Neural cell (in vitro differentiated cells): Measurements from ENCODE around the gene PTPRO. TPM values are rescaled to one million over a fixed set of nuclear protein-coding genes. Genes with fewer than 3 reads are reported as not detected.

Source experiments
- H2AFZ ChIP-seq: fragments of 200-600, 300-800 bp; sonication (generic), shearing (Covaris generic); 2 replicates; pipeline ENCODE4 v1.6.0; 2014; ENCODE audit warnings: low read depth, mild to moderate bottlenecking, antibody characterized with exemption, low read length, moderate library complexity
- H3F3A ChIP-seq: fragments of 200-600 bp; shearing (Covaris generic); 2 replicates; pipeline ENCODE4 v1.6.1; 2016; ENCODE audit warnings: mild to moderate bottlenecking, moderate library complexity, mixed read lengths, antibody characterized with exemption, low read length; ENCODE audit not compliant: insufficient read depth, poor library complexity, severe bottlenecking
- H3K27ac ChIP-seq: fragments of 200-600, 300-800 bp; sonication (generic), shearing (Covaris generic); 2 replicates; pipeline ENCODE4 v1.5.1; 2014; ENCODE audit warnings: mild to moderate bottlenecking, low read length, moderate library complexity
- H3K27me3 ChIP-seq: fragments of 300-800, 200-600 bp; sonication (generic), shearing (Covaris generic); 2 replicates; pipeline ENCODE4 v1.6.0; 2014; ENCODE audit warnings: mild to moderate bottlenecking, low read depth, low read length, moderate library complexity; ENCODE audit not compliant: insufficient read depth
- H3K36me3 ChIP-seq: fragments of 300-800, 200-600 bp; sonication (generic), shearing (Covaris generic); 2 replicates; pipeline ENCODE4 v1.5.1; 2014; ENCODE audit warnings: mild to moderate bottlenecking, antibody characterized with exemption, low read length, moderate library complexity; ENCODE audit not compliant: insufficient read depth
- H3K4me2 ChIP-seq: fragments of 300-800, 200-600 bp; sonication (generic), shearing (Covaris generic); 2 replicates; pipeline ENCODE4 v1.6.0; 2014; ENCODE audit warnings: mild to moderate bottlenecking, low read length
- H3K4me3 ChIP-seq: fragments of 300-800, 200-600 bp; sonication (generic), shearing (Covaris generic); 2 replicates; pipeline ENCODE4 v1.5.1; 2014; ENCODE audit warnings: mild to moderate bottlenecking, low read length, moderate library complexity
- H3K79me2 ChIP-seq: fragments of 200-600 bp; shearing (Covaris generic); replicated peaks from 2 replicates; pipeline ENCODE4 v1.6.0; 2014; ENCODE audit warnings: mild to moderate bottlenecking, low read length, moderate library complexity; ENCODE audit not compliant: insufficient read depth
- H3K9ac ChIP-seq: fragments of 300-800, 200-600 bp; sonication (generic), shearing (Covaris generic); 2 replicates; pipeline ENCODE4 v1.6.1; 2016; ENCODE audit warnings: mild to moderate bottlenecking, low read length, mixed read lengths
- H3K9me2 ChIP-seq: fragments of 200-600 bp; shearing (Covaris generic); 2 replicates; pipeline ENCODE4 v1.6.1; 2016; ENCODE audit warnings: mild to moderate bottlenecking, low read length, mixed read lengths; ENCODE audit not compliant: insufficient read depth
- H3K9me3 ChIP-seq: fragments of 200-600, 300-800 bp; sonication (generic), shearing (Covaris generic); 2 replicates; pipeline ENCODE4 v1.6.1; 2016; ENCODE audit warnings: mild to moderate bottlenecking, mixed run types, low read length, moderate library complexity, mixed read lengths
- H4K20me1 ChIP-seq: fragments of 200-600 bp; shearing (Covaris generic); 2 replicates; pipeline ENCODE4 v1.6.1; 2016; ENCODE audit warnings: mild to moderate bottlenecking, mixed run types; ENCODE audit not compliant: insufficient read depth
- EP300 ChIP-seq: fragments of 450-650 bp; conservative IDR thresholded peaks from 2 replicates; pipeline ENCODE4 v1.6.1; 2014; ENCODE audit warnings: antibody characterized with exemption, mild to moderate bottlenecking, moderate library complexity; ENCODE audit not compliant: poor library complexity, severe bottlenecking
- EZH2 ChIP-seq: fragments of 200-600, 300-800 bp; shearing (Covaris generic), sonication (generic); IDR thresholded peaks from 2 replicates; pipeline ENCODE4 v1.6.1; 2014; ENCODE audit warnings: antibody characterized with exemption, low read length, borderline replicate concordance, mild to moderate bottlenecking; ENCODE audit not compliant: insufficient read depth, poor library complexity, severe bottlenecking
- MXI1 ChIP-seq: fragments of 450-650 bp; conservative IDR thresholded peaks from 2 replicates; pipeline ENCODE4 v1.6.1; 2014; ENCODE audit warnings: antibody characterized with exemption, mild to moderate bottlenecking; ENCODE audit not compliant: poor library complexity, severe bottlenecking
- POLR2AphosphoS5 ChIP-seq: IDR thresholded peaks from 2 replicates; pipeline ENCODE4 v1.6.1; 2012
- RAD21 ChIP-seq: fragments of 450-650 bp; conservative IDR thresholded peaks from 2 replicates; pipeline ENCODE4 v1.6.1; 2014; ENCODE audit warnings: antibody characterized with exemption, mild to moderate bottlenecking, moderate library complexity
- SMC3 ChIP-seq: fragments of 450-650 bp; conservative IDR thresholded peaks from 2 replicates; pipeline ENCODE4 v1.6.1; 2014; ENCODE audit warnings: antibody characterized with exemption, mild to moderate bottlenecking, moderate library complexity; ENCODE audit not compliant: poor library complexity
- TAF1 ChIP-seq: IDR thresholded peaks from 2 replicates; pipeline ENCODE4 v1.6.1; 2012; ENCODE audit warnings: low read depth
- polyA plus RNA-seq: library from polyadenylated mRNA; depleted of rRNA; stranded (reverse); fragments of >200 nt; gene quantifications from 2 replicates; pipeline ENCODE4 v1.2.3, GENCODE V29; 2014
- TF ChIP-seq, protein P1 (sequence below): fragments of 450-650 bp; IDR thresholded peaks from 2 replicates; pipeline ENCODE4 v1.5.1; 2014; ENCODE audit warnings: antibody characterized with exemption, mild to moderate bottlenecking, moderate library complexity; ENCODE audit not compliant: poor library complexity, severe bottlenecking
- TF ChIP-seq, protein P2 (sequence below): IDR thresholded peaks from 2 replicates; pipeline ENCODE4 v1.6.1; 2012; ENCODE audit warnings: borderline replicate concordance

The PTPRO gene
- polyA plus RNA-seq, 1 donor from 2014 or later: 124 TPM

DNA sequence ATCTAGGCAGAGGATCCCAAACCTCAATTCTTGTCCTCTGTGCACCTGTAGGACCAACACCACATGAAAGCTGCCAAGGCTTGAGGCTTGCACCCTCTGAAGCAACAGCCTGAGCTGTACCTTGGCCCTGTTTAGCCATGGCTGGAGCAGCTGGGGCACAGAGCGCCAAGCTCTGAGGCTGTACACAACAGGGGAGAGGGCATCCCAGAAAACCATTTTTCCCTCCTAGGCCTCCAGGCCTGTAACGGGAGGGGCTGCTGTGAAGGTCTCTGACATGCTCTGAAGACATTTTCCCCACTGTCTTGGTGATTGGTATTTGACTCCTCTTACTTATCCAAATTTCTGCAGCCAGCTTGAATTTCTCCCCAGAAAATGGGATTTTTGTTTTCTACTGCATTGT, 22.4 kb upstream of the PTPRO start:
- Histone ChIP-seq H3K9me2 (no peaks in the 10 kb centered on the region), H3K79me2 (no peaks in the 10 kb centered on the region), H3F3A (no peaks in the 10 kb centered on the region), H3K27ac (no peak overlapping the region), H4K20me1 (no peaks in the 10 kb centered on the region), H3K4me2 (no peak overlapping the region), H3K4me3 (no peak overlapping the region), H3K9ac (no peak overlapping the region), H3K9me3 (no peaks in the 10 kb centered on the region), H2AFZ (no peak overlapping the region), H3K27me3 (no peaks in the 10 kb centered on the region), H3K36me3 (no peaks in the 10 kb centered on the region)
- TF ChIP-seq POLR2AphosphoS5 (no peak), TAF1 (no peak), EP300 (no peak), MXI1 (no peak), EZH2 (no peak), RAD21 (no peak)
- TF ChIP-seq, protein P1, sequence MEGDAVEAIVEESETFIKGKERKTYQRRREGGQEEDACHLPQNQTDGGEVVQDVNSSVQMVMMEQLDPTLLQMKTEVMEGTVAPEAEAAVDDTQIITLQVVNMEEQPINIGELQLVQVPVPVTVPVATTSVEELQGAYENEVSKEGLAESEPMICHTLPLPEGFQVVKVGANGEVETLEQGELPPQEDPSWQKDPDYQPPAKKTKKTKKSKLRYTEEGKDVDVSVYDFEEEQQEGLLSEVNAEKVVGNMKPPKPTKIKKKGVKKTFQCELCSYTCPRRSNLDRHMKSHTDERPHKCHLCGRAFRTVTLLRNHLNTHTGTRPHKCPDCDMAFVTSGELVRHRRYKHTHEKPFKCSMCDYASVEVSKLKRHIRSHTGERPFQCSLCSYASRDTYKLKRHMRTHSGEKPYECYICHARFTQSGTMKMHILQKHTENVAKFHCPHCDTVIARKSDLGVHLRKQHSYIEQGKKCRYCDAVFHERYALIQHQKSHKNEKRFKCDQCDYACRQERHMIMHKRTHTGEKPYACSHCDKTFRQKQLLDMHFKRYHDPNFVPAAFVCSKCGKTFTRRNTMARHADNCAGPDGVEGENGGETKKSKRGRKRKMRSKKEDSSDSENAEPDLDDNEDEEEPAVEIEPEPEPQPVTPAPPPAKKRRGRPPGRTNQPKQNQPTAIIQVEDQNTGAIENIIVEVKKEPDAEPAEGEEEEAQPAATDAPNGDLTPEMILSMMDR: no peak

DNA sequence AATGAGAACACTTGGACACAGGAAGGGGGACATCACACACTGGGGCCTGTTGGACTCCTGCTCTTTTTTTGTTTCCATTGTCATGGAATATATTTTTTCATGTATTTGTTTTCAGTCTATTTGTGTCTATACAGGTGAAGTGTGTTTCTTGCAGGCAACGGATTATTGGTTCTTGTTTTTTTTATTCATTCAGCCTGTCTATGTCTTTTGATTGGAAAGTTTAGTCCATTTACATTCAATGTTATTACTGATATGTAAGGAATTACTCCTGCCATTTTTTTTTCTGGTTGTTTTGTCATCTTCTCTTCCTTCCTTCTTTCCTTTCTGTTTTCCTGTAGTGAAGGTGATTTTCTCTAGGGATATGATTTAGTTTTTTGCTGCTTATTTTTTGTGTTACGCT, 18.0 kb upstream of the PTPRO start:
- Histone ChIP-seq H3K27me3 (no peaks in the 10 kb centered on the region), H4K20me1 (no peaks in the 10 kb centered on the region), H3K27ac (no peak overlapping the region), H2AFZ (no peak overlapping the region), H3K4me3 (no peak overlapping the region), H3K9me3 (no peaks in the 10 kb centered on the region), H3F3A (no peaks in the 10 kb centered on the region), H3K36me3 (no peaks in the 10 kb centered on the region), H3K9me2 (no peaks in the 10 kb centered on the region), H3K79me2 (no peaks in the 10 kb centered on the region), H3K4me2 (no peak overlapping the region), H3K9ac (no peak overlapping the region)
- TF ChIP-seq, protein P1: no peak
- no peak for TF ChIP-seq RAD21
- TF ChIP-seq TAF1: no peak
- no peak for TF ChIP-seq POLR2AphosphoS5
- TF ChIP-seq MXI1: no peak
- TF ChIP-seq SMC3: no peak
- TF ChIP-seq, protein P2, sequence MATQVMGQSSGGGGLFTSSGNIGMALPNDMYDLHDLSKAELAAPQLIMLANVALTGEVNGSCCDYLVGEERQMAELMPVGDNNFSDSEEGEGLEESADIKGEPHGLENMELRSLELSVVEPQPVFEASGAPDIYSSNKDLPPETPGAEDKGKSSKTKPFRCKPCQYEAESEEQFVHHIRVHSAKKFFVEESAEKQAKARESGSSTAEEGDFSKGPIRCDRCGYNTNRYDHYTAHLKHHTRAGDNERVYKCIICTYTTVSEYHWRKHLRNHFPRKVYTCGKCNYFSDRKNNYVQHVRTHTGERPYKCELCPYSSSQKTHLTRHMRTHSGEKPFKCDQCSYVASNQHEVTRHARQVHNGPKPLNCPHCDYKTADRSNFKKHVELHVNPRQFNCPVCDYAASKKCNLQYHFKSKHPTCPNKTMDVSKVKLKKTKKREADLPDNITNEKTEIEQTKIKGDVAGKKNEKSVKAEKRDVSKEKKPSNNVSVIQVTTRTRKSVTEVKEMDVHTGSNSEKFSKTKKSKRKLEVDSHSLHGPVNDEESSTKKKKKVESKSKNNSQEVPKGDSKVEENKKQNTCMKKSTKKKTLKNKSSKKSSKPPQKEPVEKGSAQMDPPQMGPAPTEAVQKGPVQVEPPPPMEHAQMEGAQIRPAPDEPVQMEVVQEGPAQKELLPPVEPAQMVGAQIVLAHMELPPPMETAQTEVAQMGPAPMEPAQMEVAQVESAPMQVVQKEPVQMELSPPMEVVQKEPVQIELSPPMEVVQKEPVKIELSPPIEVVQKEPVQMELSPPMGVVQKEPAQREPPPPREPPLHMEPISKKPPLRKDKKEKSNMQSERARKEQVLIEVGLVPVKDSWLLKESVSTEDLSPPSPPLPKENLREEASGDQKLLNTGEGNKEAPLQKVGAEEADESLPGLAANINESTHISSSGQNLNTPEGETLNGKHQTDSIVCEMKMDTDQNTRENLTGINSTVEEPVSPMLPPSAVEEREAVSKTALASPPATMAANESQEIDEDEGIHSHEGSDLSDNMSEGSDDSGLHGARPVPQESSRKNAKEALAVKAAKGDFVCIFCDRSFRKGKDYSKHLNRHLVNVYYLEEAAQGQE: no peak
- TF ChIP-seq EP300: no peak
- no peak for TF ChIP-seq EZH2
